Right lobe of liver (tissue), 4 donors: ENCODE results near the gene ITPR2.

ENCODE experiments used
- POLR2A ChIP-seq: fragments of 450-650 bp; IDR thresholded peaks from one replicate; pipeline ENCODE4 v1.6.1; 2017; ENCODE audit warnings: antibody characterized with exemption, mild to moderate bottlenecking
- TF ChIP-seq, protein P1 (sequence below), 4 donors: fragments of 200-600 bp in 3 of 4; fragments of 450-650 bp in 1 of 4; IDR thresholded peaks; one replicate each; pipeline versions ENCODE4 v1.5.1 to v1.8.0; 2016 to 2022; ENCODE audit warnings: antibody characterized with exemption in 4 of 4, mild to moderate bottlenecking in 2 of 4
- donor health status: DM: no; HTN: no; CAD: no.
- donor health status: DM: no; HTN: no; CAD: no.
- donor health status: DM: no; HTN: yes; CAD: no.

DNA sequence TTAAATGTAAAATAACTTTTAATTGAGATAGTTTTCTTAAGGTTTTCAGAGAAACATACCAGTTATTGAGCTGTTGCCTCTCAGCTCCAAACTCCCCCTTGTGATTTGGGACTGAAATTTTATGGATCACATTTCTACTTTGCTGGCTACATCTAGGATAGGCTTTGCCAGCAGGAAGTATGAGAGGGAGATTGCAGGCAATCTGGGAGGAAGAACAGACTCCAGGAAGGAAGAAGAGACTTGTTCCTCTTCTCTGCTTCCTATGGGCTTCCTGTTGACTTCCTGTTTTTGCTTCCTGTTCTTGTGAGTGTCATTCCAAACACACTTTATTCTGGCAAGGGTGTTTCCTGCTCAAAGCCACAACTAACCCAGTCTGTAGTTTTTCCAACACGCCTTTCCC lies 312.9 kb downstream of the ITPR2 start:
- TF ChIP-seq, protein P1, sequence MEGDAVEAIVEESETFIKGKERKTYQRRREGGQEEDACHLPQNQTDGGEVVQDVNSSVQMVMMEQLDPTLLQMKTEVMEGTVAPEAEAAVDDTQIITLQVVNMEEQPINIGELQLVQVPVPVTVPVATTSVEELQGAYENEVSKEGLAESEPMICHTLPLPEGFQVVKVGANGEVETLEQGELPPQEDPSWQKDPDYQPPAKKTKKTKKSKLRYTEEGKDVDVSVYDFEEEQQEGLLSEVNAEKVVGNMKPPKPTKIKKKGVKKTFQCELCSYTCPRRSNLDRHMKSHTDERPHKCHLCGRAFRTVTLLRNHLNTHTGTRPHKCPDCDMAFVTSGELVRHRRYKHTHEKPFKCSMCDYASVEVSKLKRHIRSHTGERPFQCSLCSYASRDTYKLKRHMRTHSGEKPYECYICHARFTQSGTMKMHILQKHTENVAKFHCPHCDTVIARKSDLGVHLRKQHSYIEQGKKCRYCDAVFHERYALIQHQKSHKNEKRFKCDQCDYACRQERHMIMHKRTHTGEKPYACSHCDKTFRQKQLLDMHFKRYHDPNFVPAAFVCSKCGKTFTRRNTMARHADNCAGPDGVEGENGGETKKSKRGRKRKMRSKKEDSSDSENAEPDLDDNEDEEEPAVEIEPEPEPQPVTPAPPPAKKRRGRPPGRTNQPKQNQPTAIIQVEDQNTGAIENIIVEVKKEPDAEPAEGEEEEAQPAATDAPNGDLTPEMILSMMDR (IDR thresholded peaks at IDR 0.05), result no peak
- TF ChIP-seq POLR2A, result no peak
